Caco-2 (cell line): ENCODE data around the gene EXOSC10. TPM values are rescaled to one million over a fixed set of nuclear protein-coding genes. Genes with fewer than 3 reads are reported as not detected.
A peak's percentile ranks its signal among the peaks of the same experiment; 100 is the strongest.

Experiments used
- BruUV-seq: library from RNA; stranded (reverse); fragments of 400-500 nt; replicated peaks from 2 replicates; lab custom pipeline; 2021; lab: Mats Ljungman, UMichigan
- CTCF ChIA-PET: fragments of 300-600 bp; sonication (Branson Sonifier 250); formaldehyde crosslinking; loops from one replicate; lab custom pipeline; 2022; ENCODE audit warnings: antibody characterized with exemption; lab: Charles Lee
- POLR2A ChIA-PET: fragments of 300-600 bp; sonication (Branson Sonifier 250); formaldehyde crosslinking; loops from one replicate; lab custom pipeline; 2022; ENCODE audit warnings: antibody characterized with exemption; lab: Charles Lee
- DNase-seq, 2 experiments: peaks; one replicate each; pipeline versions ENCODE4 v3.0.0 to v3.0.0-alpha.2; 2020 to 2022
- H3K27me3 ChIP-seq: replicated peaks from 2 replicates; pipeline ENCODE4 v1.6.0; 2011; ENCODE audit warnings: low read length; ENCODE audit not compliant: control insufficient read depth, insufficient read depth
- H3K36me3 ChIP-seq: 2 replicates; pipeline ENCODE4 v1.5.1; 2011; ENCODE audit warnings: low read length; ENCODE audit not compliant: control insufficient read depth, insufficient read depth
- H3K4me1 ChIP-seq: fragments of 250-450 bp; sonication (Bioruptor Pico); 2 replicates; pipeline ENCODE4 v1.5.1; 2020; ENCODE audit warnings: mild to moderate bottlenecking
- H3K4me3 ChIP-seq: 2 replicates; pipeline ENCODE4 v1.5.1; 2011; ENCODE audit warnings: low read depth, mild to moderate bottlenecking, control low read depth, low read length
- H3K9me3 ChIP-seq: fragments of 250-450 bp; sonication (Bioruptor Pico); 2 replicates; pipeline ENCODE4 v1.5.1; 2020; ENCODE audit warnings: mild to moderate bottlenecking, moderate library complexity
- H3K27ac Mint-ChIP-seq: one replicate; pipeline ENCODE4 v1.8.0; 2022; ENCODE audit warnings: mixed read lengths; ENCODE audit not compliant: unreplicated experiment
- H3K27me3 Mint-ChIP-seq: one replicate; pipeline ENCODE4 v1.8.0; 2022; ENCODE audit warnings: mixed read lengths; ENCODE audit not compliant: insufficient read depth, unreplicated experiment
- H3K36me3 Mint-ChIP-seq: one replicate; pipeline ENCODE4 v1.8.0; 2022; ENCODE audit warnings: mild to moderate bottlenecking, mixed read lengths; ENCODE audit not compliant: insufficient read depth, unreplicated experiment
- H3K4me1 Mint-ChIP-seq: one replicate; pipeline ENCODE4 v1.8.0; 2022; ENCODE audit warnings: low read depth, mixed read lengths; ENCODE audit not compliant: unreplicated experiment
- H3K4me3 Mint-ChIP-seq: one replicate; pipeline ENCODE4 v1.8.0; 2022; ENCODE audit warnings: mild to moderate bottlenecking, moderate library complexity, mixed read lengths; ENCODE audit not compliant: unreplicated experiment
- H3K9me3 Mint-ChIP-seq: one replicate; pipeline ENCODE4 v1.8.0; 2022; ENCODE audit warnings: mixed read lengths; ENCODE audit not compliant: unreplicated experiment
- intact Hi-C: fragments of 100-400 bp; cut with micrococcal nuclease; formaldehyde crosslinking; loops from one replicate; pipeline ENCODE4 v1.10.0; 2022; ENCODE audit not compliant: unreplicated experiment
- total RNA-seq: library from RNA; stranded (reverse); gene quantifications from 2 replicates; pipeline ENCODE4 v1.2.3, GENCODE V29; 2022
- TF ChIP-seq, protein P1 (sequence below), 2 experiments: fragments of 200-600 bp in 1 of 2; IDR thresholded peaks; 1 replicate in 1 of 2; 2 replicates in 1 of 2; pipeline versions ENCODE4 v1.5.1 to v1.8.0; 2011 to 2022; ENCODE audit warnings: antibody characterized with exemption in 1 of 2, control low read depth in 1 of 2, inconsistent platforms in 1 of 2, low read depth in 1 of 2, low read length in 1 of 2, mild to moderate bottlenecking in 1 of 2, moderate library complexity in 1 of 2; ENCODE audit not compliant: insufficient read depth in 1 of 2, severe bottlenecking in 1 of 2, unreplicated experiment in 1 of 2

EXOSC10 gene
- total RNA-seq, 1 experiment from 2014 or later: 83.7 TPM

DNA sequence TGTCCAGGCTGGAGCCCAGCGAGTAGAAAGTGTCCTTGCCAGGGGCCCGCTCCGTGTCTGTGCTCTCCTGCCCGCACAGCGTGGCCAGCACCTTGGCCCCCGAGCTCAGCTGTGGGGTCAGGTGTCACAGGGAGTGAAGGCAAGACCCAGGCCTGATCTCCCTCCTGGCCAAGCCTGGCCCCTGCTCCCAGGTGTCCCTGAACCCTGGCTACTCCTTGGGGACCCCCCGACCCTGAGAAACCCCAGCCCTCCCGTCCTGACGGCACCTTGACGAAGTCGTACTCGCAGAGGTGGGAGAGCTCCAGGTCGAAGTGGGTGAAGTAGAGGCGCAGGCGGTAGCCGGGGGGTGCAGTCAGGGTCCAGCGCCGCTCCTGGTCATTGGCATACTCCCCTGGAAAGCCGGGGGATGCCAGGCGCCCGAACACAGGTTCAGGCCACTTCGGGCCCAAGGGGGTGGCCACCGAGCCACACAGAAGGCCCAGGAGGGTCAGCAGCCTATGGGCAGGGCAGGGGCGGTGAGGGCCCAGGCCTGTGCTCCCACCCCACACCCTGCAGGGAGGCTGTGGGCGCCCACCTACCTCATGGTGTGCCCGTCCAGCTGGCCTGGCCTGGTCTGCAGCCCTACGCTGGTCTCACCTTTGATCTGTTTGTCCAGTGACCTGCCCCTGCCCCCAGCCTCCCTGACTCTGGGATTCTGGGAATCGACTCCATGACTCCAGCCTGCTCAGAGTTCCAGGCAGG is 52.9 kb downstream of the EXOSC10 start, which contains the start of gene MASP2:
Gene MASP2, minus strand, starts transcription at position 615 of the 741 bp plus-strand sequence. Its CDS starts 32 bp downstream, at position 583.
- H3K9me3 Mint-ChIP-seq: no peaks in the 10 kb centered on the region
- intact Hi-C loops: no loop called here
- ChIA-PET CTCF (no interaction called here), POLR2A (no interaction called here)
- H3K4me3 Mint-ChIP-seq: no peak within 1 kb of the TSS
- no peaks in the 10 kb centered on the region for H3K27me3 Mint-ChIP-seq
- Histone ChIP-seq H3K9me3 (no peaks in the 10 kb centered on the region), H3K27me3 (no peaks in the 10 kb centered on the region), H3K4me3 (no peak within 1 kb of the TSS), H3K36me3 (no peaks in the 10 kb centered on the region), H3K4me1 (no peaks in the 10 kb centered on the region)
- DNase-seq: no peak
- TF ChIP-seq, protein P1, sequence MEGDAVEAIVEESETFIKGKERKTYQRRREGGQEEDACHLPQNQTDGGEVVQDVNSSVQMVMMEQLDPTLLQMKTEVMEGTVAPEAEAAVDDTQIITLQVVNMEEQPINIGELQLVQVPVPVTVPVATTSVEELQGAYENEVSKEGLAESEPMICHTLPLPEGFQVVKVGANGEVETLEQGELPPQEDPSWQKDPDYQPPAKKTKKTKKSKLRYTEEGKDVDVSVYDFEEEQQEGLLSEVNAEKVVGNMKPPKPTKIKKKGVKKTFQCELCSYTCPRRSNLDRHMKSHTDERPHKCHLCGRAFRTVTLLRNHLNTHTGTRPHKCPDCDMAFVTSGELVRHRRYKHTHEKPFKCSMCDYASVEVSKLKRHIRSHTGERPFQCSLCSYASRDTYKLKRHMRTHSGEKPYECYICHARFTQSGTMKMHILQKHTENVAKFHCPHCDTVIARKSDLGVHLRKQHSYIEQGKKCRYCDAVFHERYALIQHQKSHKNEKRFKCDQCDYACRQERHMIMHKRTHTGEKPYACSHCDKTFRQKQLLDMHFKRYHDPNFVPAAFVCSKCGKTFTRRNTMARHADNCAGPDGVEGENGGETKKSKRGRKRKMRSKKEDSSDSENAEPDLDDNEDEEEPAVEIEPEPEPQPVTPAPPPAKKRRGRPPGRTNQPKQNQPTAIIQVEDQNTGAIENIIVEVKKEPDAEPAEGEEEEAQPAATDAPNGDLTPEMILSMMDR (IDR thresholded peaks at IDR 0.05; ENCODE audit: insufficient read depth in 1 of 2, low read depth in 1 of 2, low read length in 1 of 2, severe bottlenecking in 1 of 2, unreplicated experiment in 1 of 2): no peak
- no peaks in the 10 kb centered on the region for H3K4me1 Mint-ChIP-seq
- no TSS peak for BruUV-seq
- peaks cover 7% of the 10 kb centered on the region for H3K36me3 Mint-ChIP-seq
- no peak within 1 kb of the TSS for H3K27ac Mint-ChIP-seq

DNA sequence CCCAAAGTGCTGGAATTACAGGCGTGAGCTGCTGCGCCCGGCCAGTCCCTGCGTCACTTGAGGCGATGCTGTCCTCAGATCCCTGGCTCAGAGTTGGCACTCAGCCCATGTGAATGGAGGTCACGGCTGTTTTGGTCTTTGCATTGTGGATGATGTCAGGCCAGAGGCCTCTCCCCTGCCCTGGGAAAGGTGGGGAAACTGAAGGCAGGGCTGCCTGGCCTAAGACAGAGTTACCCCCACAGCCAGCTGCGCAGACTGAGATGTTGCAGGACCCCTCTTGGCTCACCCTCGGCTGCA is 53.5 kb downstream of the EXOSC10 start:
- DNase-seq: no peak
- H3K4me3 Mint-ChIP-seq: no peak overlapping the region
- H3K36me3 Mint-ChIP-seq: peaks cover 4% of the 10 kb centered on the region
- Histone ChIP-seq H3K4me3 (no peak overlapping the region), H3K27me3 (no peaks in the 10 kb centered on the region), H3K36me3 (no peaks in the 10 kb centered on the region), H3K9me3 (no peaks in the 10 kb centered on the region), H3K4me1 (no peaks in the 10 kb centered on the region)
- H3K9me3 Mint-ChIP-seq: no peaks in the 10 kb centered on the region
- no peak overlapping the region for H3K27ac Mint-ChIP-seq
- no peaks in the 10 kb centered on the region for H3K27me3 Mint-ChIP-seq
- POLR2A ChIA-PET: no interaction called here
- no TSS peak for BruUV-seq
- TF ChIP-seq, protein P1 (IDR thresholded peaks at IDR 0.05; ENCODE audit: insufficient read depth in 1 of 2, low read depth in 1 of 2, low read length in 1 of 2, severe bottlenecking in 1 of 2, unreplicated experiment in 1 of 2): no peak
- CTCF ChIA-PET: no interaction called here
- intact Hi-C loops: no loop called here
- no peaks in the 10 kb centered on the region for H3K4me1 Mint-ChIP-seq

DNA sequence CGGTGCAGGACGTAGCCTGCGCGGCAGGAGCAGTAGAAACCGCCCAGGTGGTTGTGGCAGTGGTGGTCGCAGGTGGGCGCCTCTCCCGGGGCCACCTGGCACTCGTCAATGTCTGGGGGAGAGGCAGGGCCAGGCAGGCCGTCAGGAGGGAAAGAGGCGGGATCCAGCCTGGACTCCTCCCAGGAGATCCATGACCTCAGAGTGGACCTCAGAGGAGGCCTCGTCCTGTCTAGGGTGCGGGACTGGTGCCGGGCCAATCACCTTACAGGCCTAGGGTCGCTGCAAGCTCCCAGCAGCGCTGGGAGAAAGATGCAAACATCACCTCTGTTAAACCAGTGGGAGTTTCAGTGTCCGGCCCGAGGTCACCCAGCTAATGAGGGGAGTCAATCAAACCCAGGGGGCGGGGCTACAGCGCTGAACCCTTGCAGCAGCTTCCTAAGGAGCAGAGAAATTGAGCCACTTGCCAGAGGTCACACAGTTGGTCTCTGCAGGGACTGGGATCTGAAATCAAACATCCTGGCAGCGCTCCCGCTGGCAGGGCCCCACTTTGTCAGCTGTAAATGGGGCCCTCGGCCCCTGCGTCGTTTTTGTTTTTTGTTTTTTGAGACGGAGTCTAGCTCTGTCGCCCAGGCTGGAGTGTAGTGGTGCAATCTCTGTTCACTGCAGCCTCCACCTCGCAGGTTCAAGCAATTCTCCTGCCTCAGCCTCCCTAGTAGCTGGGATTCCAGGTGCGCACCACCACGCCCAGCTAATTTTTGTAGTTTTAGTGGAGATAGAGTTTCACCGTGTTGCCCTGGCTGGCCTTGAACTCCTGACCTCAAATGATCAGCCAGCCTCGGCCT is 54.0 kb downstream of the EXOSC10 start:
- Mint-ChIP-seq H3K27me3 (no peaks in the 10 kb centered on the region), H3K4me1 (no peaks in the 10 kb centered on the region), H3K9me3 (no peaks in the 10 kb centered on the region), H3K36me3 (no peaks in the 10 kb centered on the region), H3K27ac (no peak overlapping the region), H3K4me3 (no peak overlapping the region)
- DNase-seq: peak in 1 of 2 experiments; percentile 31
- TF ChIP-seq, protein P1 (IDR thresholded peaks at IDR 0.05; ENCODE audit: insufficient read depth in 1 of 2, low read depth in 1 of 2, low read length in 1 of 2, severe bottlenecking in 1 of 2, unreplicated experiment in 1 of 2): no peak
- H3K4me1 ChIP-seq: no peaks in the 10 kb centered on the region
- ChIA-PET CTCF (interaction anchor here (0.6 to 0.8 kb wide), 2 partner anchors 8 to 53 kb away, joined by 3 read pairs; no protein-coding TSS in a partner anchor), POLR2A (no interaction called here)
- H3K27me3 ChIP-seq: no peaks in the 10 kb centered on the region
- no peak overlapping the region for H3K4me3 ChIP-seq
- intact Hi-C loops: no loop called here
- no TSS peak for BruUV-seq
- no peaks in the 10 kb centered on the region for H3K36me3 ChIP-seq
- no peaks in the 10 kb centered on the region for H3K9me3 ChIP-seq
